ENCODE measurements around the gene PSMG4.

PSMG4 gene

GRCh38 chr6:3280866-3281465, 22.2 kb downstream of the PSMG4 start:
- DNase-seq (ENCODE audit: low read depth), result no peak
- TF ChIP-seq, protein P1, sequence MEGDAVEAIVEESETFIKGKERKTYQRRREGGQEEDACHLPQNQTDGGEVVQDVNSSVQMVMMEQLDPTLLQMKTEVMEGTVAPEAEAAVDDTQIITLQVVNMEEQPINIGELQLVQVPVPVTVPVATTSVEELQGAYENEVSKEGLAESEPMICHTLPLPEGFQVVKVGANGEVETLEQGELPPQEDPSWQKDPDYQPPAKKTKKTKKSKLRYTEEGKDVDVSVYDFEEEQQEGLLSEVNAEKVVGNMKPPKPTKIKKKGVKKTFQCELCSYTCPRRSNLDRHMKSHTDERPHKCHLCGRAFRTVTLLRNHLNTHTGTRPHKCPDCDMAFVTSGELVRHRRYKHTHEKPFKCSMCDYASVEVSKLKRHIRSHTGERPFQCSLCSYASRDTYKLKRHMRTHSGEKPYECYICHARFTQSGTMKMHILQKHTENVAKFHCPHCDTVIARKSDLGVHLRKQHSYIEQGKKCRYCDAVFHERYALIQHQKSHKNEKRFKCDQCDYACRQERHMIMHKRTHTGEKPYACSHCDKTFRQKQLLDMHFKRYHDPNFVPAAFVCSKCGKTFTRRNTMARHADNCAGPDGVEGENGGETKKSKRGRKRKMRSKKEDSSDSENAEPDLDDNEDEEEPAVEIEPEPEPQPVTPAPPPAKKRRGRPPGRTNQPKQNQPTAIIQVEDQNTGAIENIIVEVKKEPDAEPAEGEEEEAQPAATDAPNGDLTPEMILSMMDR (IDR thresholded peaks at IDR 0.05; ENCODE audit: low read depth, low read length, missing control alignments), result no peak

GRCh38 chr6:3281631-3282475, 23.1 kb downstream of the PSMG4 start:
- DNase-seq (ENCODE audit: low read depth), result no peak
- H3K4me3 ChIP-seq (ENCODE audit: low read depth, low read length), result no peak overlapping the region
- TF ChIP-seq, protein P1 (IDR thresholded peaks at IDR 0.05; ENCODE audit: low read depth, low read length, missing control alignments), result no peak

More at GRCh38 chr6:3280866-3281465, 22.2 kb downstream of the PSMG4 start:
- H3K4me3 ChIP-seq (ENCODE audit: low read depth, low read length), result no peak overlapping the region

GRCh38 chr6:3282476-3283236, 23.9 kb downstream of the PSMG4 start:
- TF ChIP-seq, protein P1 (IDR thresholded peaks at IDR 0.05; ENCODE audit: low read depth, low read length, missing control alignments), result no peak
- DNase-seq (ENCODE audit: low read depth), result no peak
- no peak overlapping the region for H3K4me3 ChIP-seq (ENCODE audit: low read depth, low read length)

DNA sequence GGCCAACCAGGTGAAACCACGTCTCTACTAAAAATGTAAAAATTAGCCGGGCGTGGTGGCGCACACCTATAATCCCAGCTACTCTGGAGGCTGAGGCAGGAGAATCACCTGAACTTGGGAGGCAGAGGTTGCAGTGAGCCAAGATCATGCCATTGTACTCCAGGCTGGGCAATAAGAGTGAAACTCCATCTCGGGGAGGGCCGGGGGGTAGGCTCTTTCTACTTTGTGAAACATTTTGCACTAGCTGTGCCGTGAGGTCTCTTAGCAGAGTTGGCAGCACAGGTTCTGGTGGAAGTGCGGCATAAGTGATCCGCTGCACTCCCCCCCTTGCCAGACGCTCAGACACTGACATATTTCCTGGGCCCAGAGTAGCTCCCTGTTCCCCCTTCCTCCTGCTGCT, 24.5 kb downstream of the PSMG4 start:
- no peak overlapping the region for H3K4me3 ChIP-seq (ENCODE audit: low read depth, low read length)
- TF ChIP-seq, protein P1 (IDR thresholded peaks at IDR 0.05; ENCODE audit: low read depth, low read length, missing control alignments), result no peak
- no peak for DNase-seq (ENCODE audit: low read depth)

DNA sequence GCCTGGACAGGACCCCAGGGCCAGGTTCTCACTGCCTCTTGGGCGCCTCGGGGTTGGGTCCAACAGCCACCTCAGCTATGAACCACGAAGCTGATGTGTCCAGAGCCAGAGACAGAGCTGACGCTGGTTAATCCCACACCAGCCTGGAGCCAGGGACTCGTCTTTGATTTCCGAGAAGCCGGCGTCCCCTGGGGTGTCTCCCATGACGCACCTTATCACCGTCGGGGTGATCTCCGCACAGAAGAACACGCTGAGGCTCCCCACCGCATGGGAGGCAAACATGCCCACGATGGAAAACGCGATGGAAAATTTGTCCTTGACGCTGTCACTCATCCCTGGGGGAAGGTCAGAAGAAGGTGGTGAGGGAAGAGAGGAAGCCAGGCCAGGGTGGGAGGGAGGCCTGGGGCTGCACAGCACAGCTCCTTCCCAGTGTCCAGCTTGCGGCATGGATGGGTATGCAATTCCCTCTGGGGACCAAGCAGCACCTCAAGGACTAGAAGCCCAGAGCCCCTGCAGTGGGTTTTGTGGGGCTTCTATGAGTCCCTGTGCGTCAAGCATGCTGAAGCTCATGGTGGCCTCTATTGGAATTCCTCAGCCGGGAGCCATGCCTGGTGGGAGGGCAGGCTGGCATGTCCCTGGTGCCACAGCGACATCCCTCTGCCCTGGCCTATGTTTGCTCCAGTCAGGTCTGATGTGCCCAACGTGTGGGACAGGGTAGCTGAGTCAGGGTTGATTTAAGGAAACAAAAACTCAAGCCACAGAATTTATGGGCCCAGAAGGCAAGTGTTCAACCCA, 25.1 kb downstream of the PSMG4 start:
- TF ChIP-seq, protein P1 (IDR thresholded peaks at IDR 0.05; ENCODE audit: low read depth, low read length, missing control alignments), result no peak
- no peak overlapping the region for H3K4me3 ChIP-seq (ENCODE audit: low read depth, low read length)
- DNase-seq (ENCODE audit: low read depth), result no peak

DNA sequence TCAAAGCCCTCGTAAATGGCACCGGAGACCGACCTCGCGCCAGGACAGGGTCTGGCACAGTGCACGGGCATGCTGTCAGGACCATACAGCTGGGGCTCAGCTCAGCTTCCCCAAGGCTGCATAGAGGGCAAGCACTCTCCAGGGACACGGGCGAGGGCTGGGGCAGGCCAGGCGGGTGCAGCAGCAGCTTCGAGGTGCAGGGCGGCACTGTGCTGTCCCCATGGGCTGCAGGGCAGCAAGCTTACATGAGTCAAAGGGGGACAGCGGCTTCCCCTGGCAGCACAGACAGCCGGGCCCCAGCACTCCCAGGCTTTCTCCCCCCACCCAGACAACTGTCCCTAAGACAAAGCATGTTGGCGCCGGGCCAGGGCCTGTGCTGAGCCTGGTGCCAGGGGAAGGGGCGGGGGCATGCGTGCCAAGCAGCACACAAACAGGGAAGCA, 25.7 kb downstream of the PSMG4 start:
- DNase-seq (ENCODE audit: low read depth), result no peak
- TF ChIP-seq, protein P1 (IDR thresholded peaks at IDR 0.05; ENCODE audit: low read depth, low read length, missing control alignments), result no peak
- no peak overlapping the region for H3K4me3 ChIP-seq (ENCODE audit: low read depth, low read length)

All from GM12864 (cell line).